ENCODE measurements around the gene KSR1. TPM values are rescaled to one million over a fixed set of nuclear protein-coding genes. Genes with fewer than 3 reads are reported as not detected.

The KSR1 gene
- total RNA-seq, 1 donor from 2014 or later: 90.2 TPM

- DNase-seq (ENCODE audit: low read depth) (no peak), FAIRE-seq (no peak)
- Histone ChIP-seq H3K9me3 (ENCODE audit: insufficient read depth, low read depth, low read length) (no peaks in the 10 kb centered on the region), H3K79me2 (ENCODE audit: insufficient read depth, low read length) (no peaks in the 10 kb centered on the region), H3K4me1 (ENCODE audit: insufficient read depth, low read length) (no peaks in the 10 kb centered on the region), H2AFZ (ENCODE audit: low read depth, low read length) (no peak overlapping the region), H3K27ac (ENCODE audit: low read depth, low read length) (no peak overlapping the region), H3K27me3 (ENCODE audit: insufficient read depth, low read length) (no peaks in the 10 kb centered on the region), H4K20me1 (ENCODE audit: insufficient read depth, low read length) (peaks cover 12% of the 10 kb centered on the region), H3K36me3 (ENCODE audit: insufficient read depth, low read length) (peaks cover 27% of the 10 kb centered on the region), H3K4me3 (ENCODE audit: insufficient read depth, low read depth, low read length) (no peak overlapping the region), H3K4me2 (ENCODE audit: low read length) (no peak overlapping the region), H3K9ac (ENCODE audit: low read length) (no peak overlapping the region)
- Mint-ChIP-seq H3K4me3 (ENCODE audit: unreplicated experiment) (no peak overlapping the region), H3K27ac (ENCODE audit: unreplicated experiment) (no peak overlapping the region), H3K9me3 (ENCODE audit: unreplicated experiment) (no peaks in the 10 kb centered on the region), H3K4me1 (ENCODE audit: low read depth, unreplicated experiment) (peaks cover 2% of the 10 kb centered on the region), H3K36me3 (ENCODE audit: low read depth, unreplicated experiment) (peaks cover 47% of the 10 kb centered on the region), H3K27me3 (ENCODE audit: low read depth, unreplicated experiment) (no peaks in the 10 kb centered on the region)
- no peak for TF ChIP-seq CTCF (IDR thresholded peaks at IDR 0.05; ENCODE audit: insufficient read depth, low read depth, low read length)
- no peak for TF ChIP-seq EZH2 (IDR thresholded peaks at IDR 0.05; ENCODE audit: insufficient read depth, low read length)
These were observed 167.4 kb downstream of the KSR1 start for GRCh38 chr17:27623614-27624013.

GRCh38 chr17:27624539-27624938 is 168.3 kb downstream of the KSR1 start:
- no peak overlapping the region for H3K9ac ChIP-seq (ENCODE audit: low read length)
- no peak overlapping the region for H3K4me3 ChIP-seq (ENCODE audit: insufficient read depth, low read depth, low read length)
- H3K27ac ChIP-seq (ENCODE audit: low read depth, low read length): no peak overlapping the region
- peaks cover 21% of the 10 kb centered on the region for H3K36me3 ChIP-seq (ENCODE audit: insufficient read depth, low read length)
- no peak overlapping the region for H3K4me2 ChIP-seq (ENCODE audit: low read length)
- FAIRE-seq: no peak
- Mint-ChIP-seq H3K4me3 (ENCODE audit: unreplicated experiment) (no peak overlapping the region), H3K9me3 (ENCODE audit: unreplicated experiment) (no peaks in the 10 kb centered on the region), H3K27ac (ENCODE audit: unreplicated experiment) (no peak overlapping the region), H3K4me1 (ENCODE audit: low read depth, unreplicated experiment) (peaks cover 2% of the 10 kb centered on the region), H3K27me3 (ENCODE audit: low read depth, unreplicated experiment) (no peaks in the 10 kb centered on the region), H3K36me3 (ENCODE audit: low read depth, unreplicated experiment) (peaks cover 47% of the 10 kb centered on the region)
- H3K27me3 ChIP-seq (ENCODE audit: insufficient read depth, low read length): no peaks in the 10 kb centered on the region
- peaks cover 12% of the 10 kb centered on the region for H4K20me1 ChIP-seq (ENCODE audit: insufficient read depth, low read length)
- TF ChIP-seq CTCF (IDR thresholded peaks at IDR 0.05; ENCODE audit: insufficient read depth, low read depth, low read length) (no peak), EZH2 (IDR thresholded peaks at IDR 0.05; ENCODE audit: insufficient read depth, low read length) (no peak)
- no peak overlapping the region for H2AFZ ChIP-seq (ENCODE audit: low read depth, low read length)
- DNase-seq (ENCODE audit: low read depth): no peak
- no peaks in the 10 kb centered on the region for H3K9me3 ChIP-seq (ENCODE audit: insufficient read depth, low read depth, low read length)
- H3K4me1 ChIP-seq (ENCODE audit: insufficient read depth, low read length): no peaks in the 10 kb centered on the region
- no peaks in the 10 kb centered on the region for H3K79me2 ChIP-seq (ENCODE audit: insufficient read depth, low read length)

- no peaks in the 10 kb centered on the region for H3K79me2 ChIP-seq (ENCODE audit: insufficient read depth, low read length)
- Mint-ChIP-seq H3K4me3 (ENCODE audit: unreplicated experiment) (no peak overlapping the region), H3K4me1 (ENCODE audit: low read depth, unreplicated experiment) (peaks cover 6% of the 10 kb centered on the region), H3K36me3 (ENCODE audit: low read depth, unreplicated experiment) (peaks cover 48% of the 10 kb centered on the region), H3K27ac (ENCODE audit: unreplicated experiment) (no peak overlapping the region), H3K27me3 (ENCODE audit: low read depth, unreplicated experiment) (no peaks in the 10 kb centered on the region), H3K9me3 (ENCODE audit: unreplicated experiment) (no peaks in the 10 kb centered on the region)
- no peak overlapping the region for H3K9ac ChIP-seq (ENCODE audit: low read length)
- H3K36me3 ChIP-seq (ENCODE audit: insufficient read depth, low read length): peaks cover 19% of the 10 kb centered on the region
- no peaks in the 10 kb centered on the region for H3K9me3 ChIP-seq (ENCODE audit: insufficient read depth, low read depth, low read length)
- no peak overlapping the region for H3K4me3 ChIP-seq (ENCODE audit: insufficient read depth, low read depth, low read length)
- no peak overlapping the region for H2AFZ ChIP-seq (ENCODE audit: low read depth, low read length)
- H4K20me1 ChIP-seq (ENCODE audit: insufficient read depth, low read length): peaks cover 15% of the 10 kb centered on the region
- no peak for FAIRE-seq
- no peaks in the 10 kb centered on the region for H3K27me3 ChIP-seq (ENCODE audit: insufficient read depth, low read length)
- H3K27ac ChIP-seq (ENCODE audit: low read depth, low read length): no peak overlapping the region
- no peak overlapping the region for H3K4me2 ChIP-seq (ENCODE audit: low read length)
- TF ChIP-seq CTCF (IDR thresholded peaks at IDR 0.05; ENCODE audit: insufficient read depth, low read depth, low read length): no peak
- TF ChIP-seq EZH2 (IDR thresholded peaks at IDR 0.05; ENCODE audit: insufficient read depth, low read length): no peak
- no peak for DNase-seq (ENCODE audit: low read depth)
- peaks cover under 1% of the 10 kb centered on the region for H3K4me1 ChIP-seq (ENCODE audit: insufficient read depth, low read length)
These were observed 169.6 kb downstream of the KSR1 start for GRCh38 chr17:27625856-27626255.
